Esophagus squamous epithelium (tissue), 5 donors: ENCODE data around the gene C16orf54. TPM values are rescaled to one million over a fixed set of nuclear protein-coding genes. Genes with fewer than 3 reads are reported as not detected.

ENCODE experiments used
- DNase-seq: peaks from one replicate; lab custom pipeline; 2025; lab: John Stamatoyannopoulos, UW
- H3K27ac ChIP-seq, 4 donors: fragments of 200-600 bp; sonication (generic); one replicate each; pipeline ENCODE4 v1.5.1; 2016 to 2019; ENCODE audit warnings: mild to moderate bottlenecking in 1 of 4
- H3K27me3 ChIP-seq, 4 donors: fragments of 200-600 bp; sonication (generic); 1 replicate in 3 of 4; 2 replicates in 1 of 4; pipeline versions ENCODE4 v1.5.1 to v1.6.0; 2017 to 2021; ENCODE audit warnings: antibody characterized with exemption in 1 of 4
- H3K36me3 ChIP-seq, 3 donors: fragments of 200-600 bp; sonication (generic); one replicate each; pipeline ENCODE4 v1.5.1; 2016 to 2019
- H3K4me1 ChIP-seq, 3 donors: fragments of 200-600 bp; sonication (generic); one replicate each; pipeline ENCODE4 v1.5.1; 2017 to 2019
- H3K4me3 ChIP-seq, 4 donors: fragments of 200-600 bp; sonication (generic); 1 replicate in 3 of 4; 2 replicates in 1 of 4; pipeline ENCODE4 v1.5.1; 2016 to 2019; ENCODE audit warnings: mild to moderate bottlenecking in 2 of 4, moderate library complexity in 1 of 4
- H3K9me3 ChIP-seq, 3 donors: fragments of 200-600 bp; sonication (generic); one replicate each; pipeline ENCODE4 v1.5.1; 2016 to 2019
- POLR2A ChIP-seq, 4 donors: fragments of 450-650 bp; IDR thresholded peaks; one replicate each; pipeline ENCODE4 v1.6.1; 2017; ENCODE audit warnings: antibody characterized with exemption in 4 of 4, mild to moderate bottlenecking in 4 of 4, moderate library complexity in 3 of 4
- WGBS, 2 donors: methylation state at CpG; one replicate each; pipeline ENCODE4 v1.1.5; 2018; 5-methylcytosine and 5-hydroxymethylcytosine counted together
- intact Hi-C: fragments of 100-400 bp; cut with DNase I; formaldehyde crosslinking; loops from one replicate; pipeline ENCODE4 v1.15.0; 2022
- total RNA-seq, 4 donors: library from RNA; depleted of rRNA; stranded (reverse); fragments of >200 nt; gene quantifications; one replicate each; pipeline ENCODE4 v1.1.0, GENCODE V29; 2016
- TF ChIP-seq, protein P1 (sequence below), 6 experiments: fragments of 450-650 bp in 4 of 6; fragments of 200-600 bp in 2 of 6; sonication (generic) in 2 of 6; IDR thresholded peaks; one replicate each; pipeline ENCODE4 v1.5.1; 2016 to 2019; ENCODE audit warnings: antibody characterized with exemption in 6 of 6, mild to moderate bottlenecking in 4 of 6, moderate library complexity in 4 of 6
- donor health status: DM: yes; HTN: yes; CAD: no.

The C16orf54 gene
- total RNA-seq, 4 donors from 2014 or later, result 0.13 to 3.4 (median 1.6) TPM

DNA sequence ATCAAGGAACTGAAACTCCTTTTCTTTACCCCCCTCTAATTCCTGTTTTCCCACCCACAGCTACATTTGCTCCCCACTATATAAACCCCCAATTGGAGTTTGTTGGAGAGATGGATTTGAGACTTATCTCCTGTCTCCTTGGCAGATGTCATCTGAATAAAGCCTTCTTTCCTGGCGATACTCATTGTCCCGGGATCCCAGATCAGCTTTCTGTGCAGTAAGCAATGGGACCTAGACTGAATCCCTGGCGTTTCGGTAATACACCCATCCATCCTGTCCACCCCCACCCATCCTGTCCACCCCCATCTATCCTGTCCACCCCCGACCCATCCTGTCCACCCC lies 44.6 kb downstream of the C16orf54 start:
- peaks cover 0 to 5% (median 0%) of the 10 kb centered on the region in 3 donors for H3K4me1 ChIP-seq
- peaks cover 0 to 5% (median 0%) of the 10 kb centered on the region in 4 donors for H3K27me3 ChIP-seq
- H3K9me3 ChIP-seq, result no peaks in the 10 kb centered on the region
- no peak overlapping the region for H3K27ac ChIP-seq
- H3K36me3 ChIP-seq, result no peaks in the 10 kb centered on the region
- no peak overlapping the region for H3K4me3 ChIP-seq
- intact Hi-C loops, result no loop called here
- TF ChIP-seq, protein P1, sequence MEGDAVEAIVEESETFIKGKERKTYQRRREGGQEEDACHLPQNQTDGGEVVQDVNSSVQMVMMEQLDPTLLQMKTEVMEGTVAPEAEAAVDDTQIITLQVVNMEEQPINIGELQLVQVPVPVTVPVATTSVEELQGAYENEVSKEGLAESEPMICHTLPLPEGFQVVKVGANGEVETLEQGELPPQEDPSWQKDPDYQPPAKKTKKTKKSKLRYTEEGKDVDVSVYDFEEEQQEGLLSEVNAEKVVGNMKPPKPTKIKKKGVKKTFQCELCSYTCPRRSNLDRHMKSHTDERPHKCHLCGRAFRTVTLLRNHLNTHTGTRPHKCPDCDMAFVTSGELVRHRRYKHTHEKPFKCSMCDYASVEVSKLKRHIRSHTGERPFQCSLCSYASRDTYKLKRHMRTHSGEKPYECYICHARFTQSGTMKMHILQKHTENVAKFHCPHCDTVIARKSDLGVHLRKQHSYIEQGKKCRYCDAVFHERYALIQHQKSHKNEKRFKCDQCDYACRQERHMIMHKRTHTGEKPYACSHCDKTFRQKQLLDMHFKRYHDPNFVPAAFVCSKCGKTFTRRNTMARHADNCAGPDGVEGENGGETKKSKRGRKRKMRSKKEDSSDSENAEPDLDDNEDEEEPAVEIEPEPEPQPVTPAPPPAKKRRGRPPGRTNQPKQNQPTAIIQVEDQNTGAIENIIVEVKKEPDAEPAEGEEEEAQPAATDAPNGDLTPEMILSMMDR (IDR thresholded peaks at IDR 0.05), result no peak
- no peak for TF ChIP-seq POLR2A (IDR thresholded peaks at IDR 0.05)
- WGBS, 2 donors, result 75 to 80% methylated on average over 4 to 5 of the region's 5 CpGs
- DNase-seq, result no peak

GRCh38 chr16:29700253-29700987 lies 45.4 kb downstream of the C16orf54 start:
- intact Hi-C loops, result no loop called here
- WGBS, 2 donors, result 9 to 16% methylated on average over 13 of the region's 14 CpGs

GRCh38 chr16:29699324-29700219 lies 46.2 kb downstream of the C16orf54 start:
- WGBS, 2 donors, result 60 to 74% methylated on average over 7 to 11 of the region's 11 CpGs
- no peaks in the 10 kb centered on the region for H3K9me3 ChIP-seq
- no peak for DNase-seq
- no peaks in the 10 kb centered on the region for H3K36me3 ChIP-seq
- peaks cover 0 to 11% (median 0%) of the 10 kb centered on the region in 3 donors for H3K4me1 ChIP-seq
- peaks cover 0 to 5% (median 0%) of the 10 kb centered on the region in 4 donors for H3K27me3 ChIP-seq
- intact Hi-C loops, result loop anchor here (5.0 kb wide), 1 partner anchor 328 kb away; no protein-coding TSS in a partner anchor
- H3K27ac ChIP-seq, result no peak overlapping the region
- TF ChIP-seq, protein P1 (IDR thresholded peaks at IDR 0.05), result no peak
- TF ChIP-seq POLR2A (IDR thresholded peaks at IDR 0.05), result no peak
- H3K4me3 ChIP-seq, result no peak overlapping the region

More at GRCh38 chr16:29700253-29700987, 45.4 kb downstream of the C16orf54 start:
- Histone ChIP-seq H3K27me3 (peaks cover 0 to 5% (median 0%) of the 10 kb centered on the region in 4 donors), H3K9me3 (no peaks in the 10 kb centered on the region), H3K27ac (no peak overlapping the region), H3K4me1 (peaks cover 0 to 5% (median 0%) of the 10 kb centered on the region in 3 donors), H3K36me3 (no peaks in the 10 kb centered on the region), H3K4me3 (peak overlapping the region in 1 of 4 donors; percentile 30)
- no peak for TF ChIP-seq POLR2A (IDR thresholded peaks at IDR 0.05)
- TF ChIP-seq, protein P1 (IDR thresholded peaks at IDR 0.05), result peak; percentile 76 to 97 (median 92)
- no peak for DNase-seq

DNA sequence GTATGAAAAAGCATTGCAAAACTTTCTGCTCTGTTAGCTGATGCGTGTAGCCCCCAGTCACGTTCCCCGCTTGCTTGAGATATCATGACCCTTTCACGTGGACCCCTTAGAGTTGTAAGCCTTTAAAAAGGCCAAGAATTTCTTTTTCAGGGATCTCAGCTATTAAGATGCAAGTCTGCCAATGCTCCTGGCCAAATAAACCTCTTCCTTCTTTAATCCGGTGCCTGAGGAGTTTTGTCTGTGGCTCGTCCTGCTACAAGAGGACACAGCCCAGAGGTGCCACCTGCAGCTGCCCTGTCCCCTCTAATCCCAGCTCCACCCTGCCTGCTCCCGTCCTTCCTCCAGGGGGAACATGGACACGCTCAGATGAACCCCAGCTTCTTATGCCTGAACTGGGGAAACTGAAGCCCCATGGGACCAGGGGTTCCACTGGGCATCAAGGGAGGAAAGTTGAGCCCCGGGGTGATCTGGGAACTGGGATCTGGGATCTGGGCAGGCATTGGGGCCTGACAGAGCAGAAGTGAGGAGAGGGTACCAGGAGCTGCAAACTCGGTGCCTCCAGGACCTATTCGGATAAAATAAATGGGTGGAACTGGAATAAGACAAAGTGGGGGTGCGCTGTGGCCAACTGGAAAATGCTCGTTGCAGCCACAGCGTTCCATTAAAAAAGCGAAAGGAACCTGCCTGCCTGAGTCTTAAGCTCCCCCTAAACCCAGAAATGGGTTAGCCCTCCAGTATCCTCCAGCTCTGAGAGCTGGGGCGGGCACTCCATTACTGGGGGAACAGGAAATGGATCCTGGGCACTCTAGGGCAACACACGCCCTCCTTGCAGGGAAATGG lies 47.1 kb downstream of the C16orf54 start:
- no peak overlapping the region for H3K4me3 ChIP-seq
- H3K4me1 ChIP-seq, result peaks cover 0 to 12% (median 0%) of the 10 kb centered on the region in 3 donors
- DNase-seq, result no peak
- H3K36me3 ChIP-seq, result no peaks in the 10 kb centered on the region
- no peak overlapping the region for H3K27ac ChIP-seq
- intact Hi-C loops, result loop anchor here (5.0 kb wide), 1 partner anchor 329 kb away; no protein-coding TSS in a partner anchor
- H3K9me3 ChIP-seq, result no peaks in the 10 kb centered on the region
- TF ChIP-seq, protein P1 (IDR thresholded peaks at IDR 0.05), result no peak
- TF ChIP-seq POLR2A (IDR thresholded peaks at IDR 0.05), result no peak
- H3K27me3 ChIP-seq, result peaks cover 0 to 5% (median 0%) of the 10 kb centered on the region in 4 donors
- 82 to 83% methylated on average over 15 of the region's 17 CpGs for WGBS, 2 donors
